GM18502 (cell line): ENCODE data around the gene GLMP.
"Not testable (repeated sequence)": the region's sequence is repeated elsewhere in the genome, so short reads cannot be mapped to it uniquely, and the experiment has no call there.

Source experiments
- ATAC-seq: cut with Tn5 transposase; IDR thresholded peaks from one replicate; pipeline ENCODE4 v1.9.1; 2021; ENCODE audit warnings: mild to moderate bottlenecking; ENCODE audit not compliant: unreplicated experiment, poor library complexity

Gene GLMP

GRCh38 chr1:156295391-156295947 is at the start of gene GLMP:
TSS of gene GLMP (minus strand) at chr1:156295679. CDS start at chr1:156295645, 34 bp downstream.
- ATAC-seq, result peak; percentile 56

GRCh38 chr1:156344409-156344808 is 48.9 kb upstream of the GLMP start:
- no peak for ATAC-seq

GRCh38 chr1:156342166-156342955 is 46.9 kb upstream of the GLMP start:
- ATAC-seq, result no peak

GRCh38 chr1:156338180-156338976 is 42.9 kb upstream of the GLMP start, which contains the start of the genes CCT3 and TSACC:
TSS of gene CCT3 (minus strand) at chr1:156338292. CDS start at chr1:156338184, 108 bp downstream.
TSS of gene TSACC (plus strand) at chr1:156338526. CDS start at chr1:156339758, 1,232 bp downstream.
- peak; percentile 92 for ATAC-seq

GRCh38 chr1:156337888-156338179 is 42.4 kb upstream of the GLMP start:
- peak; percentile 1 for ATAC-seq

- ATAC-seq, result no peak
These were observed 41.8 kb upstream of the GLMP start for GRCh38 chr1:156337052-156337887.

- no peak for ATAC-seq
These were observed 40.8 kb upstream of the GLMP start for GRCh38 chr1:156336242-156336641.

GRCh38 chr1:156323179-156323578 is 27.7 kb upstream of the GLMP start:
- not testable (repeated sequence) for ATAC-seq

GRCh38 chr1:156320560-156320959 is 25.1 kb upstream of the GLMP start:
- no peak for ATAC-seq

- no peak for ATAC-seq
These were observed 24.2 kb upstream of the GLMP start for GRCh38 chr1:156319664-156320063.

GRCh38 chr1:156316909-156317308 is 21.4 kb upstream of the GLMP start:
- ATAC-seq, result no peak

- no peak for ATAC-seq
These were observed 15.5 kb upstream of the GLMP start for GRCh38 chr1:156310962-156311361.

GRCh38 chr1:156308078-156308477 is 12.6 kb upstream of the GLMP start:
- ATAC-seq, result no peak

GRCh38 chr1:156305215-156305614 is 9.7 kb upstream of the GLMP start:
- ATAC-seq, result no peak

- no peak for ATAC-seq
These were observed 7.8 kb upstream of the GLMP start for GRCh38 chr1:156303241-156303640.

GRCh38 chr1:156298852-156299357 is 3.4 kb upstream of the GLMP start, which contains the start of gene VHLL:
TSS of gene VHLL (minus strand) at chr1:156299307. CDS start at chr1:156299189, 118 bp downstream.
- no peak for ATAC-seq

GRCh38 chr1:156293895-156294294 is 1.6 kb downstream of the GLMP start:
- no peak for ATAC-seq

- ATAC-seq, result no peak
These were observed 2.4 kb downstream of the GLMP start for GRCh38 chr1:156293098-156293434.

GRCh38 chr1:156291226-156292061 is 4.0 kb downstream of the GLMP start:
- no peak for ATAC-seq
